T-helper 1 cell (primary cell): ENCODE results near the gene CELSR3.

ENCODE experiments used
- DNase-seq, 5 donors: peaks; one replicate each; pipeline ENCODE4 v3.0.0-alpha.2; 2012 to 2020

The CELSR3 gene

GRCh38 chr3:48685603-48686511 lies 23.2 kb upstream of the CELSR3 start, which contains the start of gene NCKIPSD:
Gene NCKIPSD, minus strand, starts transcription at chr3:48685915. Its CDS starts 108 bp downstream, at chr3:48685807.
- DNase-seq: peak; percentile 81 to 90 (median 88)

GRCh38 chr3:48685293-48685602 lies 22.6 kb upstream of the CELSR3 start:
- no peak for DNase-seq

DNA sequence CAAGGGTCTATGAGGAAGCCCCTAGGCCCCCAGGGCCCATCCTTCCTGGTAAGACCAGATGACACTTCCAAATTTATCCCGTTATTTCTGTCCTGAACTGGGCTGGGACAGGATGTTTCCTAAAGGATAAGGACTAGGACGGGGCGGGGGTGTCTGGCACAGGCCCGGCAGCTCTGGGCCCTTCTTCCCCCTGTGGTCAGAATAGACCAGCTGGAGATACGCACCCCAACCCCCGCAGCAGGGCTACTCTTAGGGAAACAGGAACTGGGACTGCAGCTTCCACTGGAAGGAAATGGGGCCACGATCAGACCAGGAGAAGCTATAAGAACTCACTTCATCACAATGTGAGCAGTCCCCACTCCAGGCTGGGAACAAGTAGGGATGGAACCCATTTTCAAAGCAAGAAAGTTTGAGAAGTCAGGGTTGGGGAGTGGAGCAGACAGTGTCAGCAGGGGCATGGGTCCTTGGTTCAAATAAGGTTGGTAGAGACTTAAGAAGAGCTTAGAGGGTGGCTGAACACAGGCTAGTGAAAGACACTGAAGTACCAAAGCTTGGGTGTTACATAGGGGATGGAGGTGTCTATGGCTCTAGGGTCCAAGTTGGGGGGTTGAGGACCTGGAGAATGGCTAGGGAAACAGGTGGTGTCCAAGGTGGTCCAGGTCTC lies 21.9 kb upstream of the CELSR3 start:
- no peak for DNase-seq

DNA sequence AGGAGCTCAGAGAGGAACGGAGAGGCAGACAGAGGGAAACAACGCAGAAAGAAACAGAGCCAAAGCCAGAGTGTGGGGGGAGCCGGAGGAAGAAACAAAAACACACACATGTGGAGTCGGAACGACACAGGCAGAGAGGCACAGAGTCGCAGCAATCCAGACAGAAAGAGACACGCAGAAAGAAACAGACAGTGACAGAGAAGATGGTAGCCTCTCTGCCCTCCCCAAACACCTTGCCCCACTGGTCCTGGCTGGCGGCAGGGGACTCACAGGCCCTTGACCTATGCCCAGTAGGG lies 21.3 kb upstream of the CELSR3 start:
- no peak for DNase-seq

DNA sequence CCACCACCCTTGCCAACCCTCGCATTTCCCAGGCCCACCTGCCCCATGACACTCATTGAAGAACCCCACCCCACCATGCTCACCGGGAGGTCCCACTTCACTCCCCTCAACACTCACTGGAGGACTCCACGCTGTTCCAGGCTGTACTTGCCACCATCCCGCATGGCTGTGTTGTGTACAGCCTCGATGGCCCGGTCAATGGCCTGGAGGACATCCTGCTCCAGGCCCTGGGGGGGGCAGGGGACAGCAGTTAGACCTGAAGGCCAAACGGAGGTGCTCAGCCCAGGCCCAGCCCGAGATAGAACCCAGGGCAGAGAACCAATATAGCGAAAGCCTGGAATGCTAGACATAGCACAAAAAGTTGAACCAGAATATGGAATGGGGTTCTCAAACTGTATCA lies 20.1 kb upstream of the CELSR3 start:
- DNase-seq: no peak

DNA sequence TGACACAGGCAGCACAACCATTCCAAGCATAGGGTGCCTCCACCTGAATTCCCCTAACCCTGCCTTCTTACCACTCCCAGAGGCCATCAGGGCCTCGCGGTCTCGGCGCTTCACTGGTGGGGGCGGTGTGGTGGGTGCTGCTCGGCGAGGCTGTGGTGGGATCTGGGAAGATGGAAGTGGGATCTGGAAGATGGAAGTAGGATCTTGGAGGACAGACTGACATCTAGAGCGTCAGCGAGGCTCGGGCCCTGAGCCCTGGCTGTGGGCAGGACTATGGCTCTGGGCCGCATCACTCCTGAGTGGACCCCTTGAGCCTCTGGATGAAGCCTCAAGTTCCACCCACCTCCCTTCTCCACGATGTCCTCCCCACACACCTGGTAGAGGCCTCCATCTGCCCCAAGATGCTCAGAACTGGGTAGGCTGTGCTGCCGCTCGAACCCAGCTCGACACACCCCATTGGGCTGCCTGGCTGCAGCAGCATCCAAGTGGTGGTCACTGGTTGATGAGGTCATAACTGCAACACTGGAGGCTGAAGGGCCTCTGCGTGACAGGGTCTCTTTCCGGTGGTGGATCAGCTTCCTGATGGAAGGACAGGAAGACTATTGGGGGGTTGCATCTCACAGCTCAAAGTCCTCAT lies 19.4 kb upstream of the CELSR3 start:
- no peak for DNase-seq

DNA sequence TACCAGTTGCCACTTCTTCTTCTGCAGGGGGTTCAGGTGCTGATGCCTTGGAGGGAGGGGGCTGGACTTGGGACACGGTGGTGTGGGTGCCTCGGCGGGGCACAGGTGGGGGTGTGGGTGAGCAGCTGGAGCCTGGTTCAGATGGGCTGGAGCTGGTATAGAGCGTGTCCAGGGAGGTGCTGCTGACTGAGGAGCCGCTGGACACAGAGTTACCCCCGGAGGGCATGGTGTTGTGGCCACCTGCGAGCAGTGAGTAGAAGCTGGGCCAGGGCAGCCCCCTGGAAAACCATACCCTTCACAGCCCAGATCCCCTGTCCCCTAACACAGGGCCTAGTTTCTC lies 18.8 kb upstream of the CELSR3 start:
- DNase-seq: no peak

DNA sequence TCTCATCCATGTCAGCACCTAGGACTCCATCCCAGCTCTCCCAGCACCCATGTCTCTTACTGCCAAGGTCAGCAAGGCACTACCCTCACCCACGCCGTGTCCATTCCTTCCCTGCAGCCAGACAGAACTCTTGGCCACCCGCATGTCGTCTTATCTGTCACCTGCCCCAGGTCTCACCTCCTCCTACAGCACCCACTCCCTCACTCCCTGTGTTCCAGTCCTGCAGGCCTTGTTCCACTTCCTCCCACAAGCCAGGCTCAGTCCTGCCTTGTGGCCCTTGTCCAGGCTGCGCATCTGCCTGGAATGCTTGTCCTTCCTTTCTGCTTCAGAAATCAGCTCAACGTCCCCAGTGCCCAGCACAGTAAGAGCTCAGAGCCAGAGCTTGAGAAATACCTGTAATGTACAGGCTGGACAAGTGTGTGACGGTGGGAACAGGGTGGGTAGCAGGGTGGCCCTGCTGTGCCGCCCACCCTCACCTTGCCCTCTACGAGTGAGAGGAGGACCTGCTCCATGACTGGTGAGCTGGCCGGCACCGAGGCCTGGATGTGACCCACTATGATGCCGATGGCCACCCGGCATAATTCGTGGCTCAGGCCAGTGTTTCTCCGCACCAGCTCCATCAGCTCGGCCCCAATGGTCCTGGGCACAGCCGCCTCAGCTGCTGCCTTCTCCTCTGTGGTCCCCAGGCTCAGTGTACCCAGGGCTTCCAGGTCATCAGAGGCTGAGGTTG lies 18.3 kb upstream of the CELSR3 start:
- DNase-seq: no peak

DNA sequence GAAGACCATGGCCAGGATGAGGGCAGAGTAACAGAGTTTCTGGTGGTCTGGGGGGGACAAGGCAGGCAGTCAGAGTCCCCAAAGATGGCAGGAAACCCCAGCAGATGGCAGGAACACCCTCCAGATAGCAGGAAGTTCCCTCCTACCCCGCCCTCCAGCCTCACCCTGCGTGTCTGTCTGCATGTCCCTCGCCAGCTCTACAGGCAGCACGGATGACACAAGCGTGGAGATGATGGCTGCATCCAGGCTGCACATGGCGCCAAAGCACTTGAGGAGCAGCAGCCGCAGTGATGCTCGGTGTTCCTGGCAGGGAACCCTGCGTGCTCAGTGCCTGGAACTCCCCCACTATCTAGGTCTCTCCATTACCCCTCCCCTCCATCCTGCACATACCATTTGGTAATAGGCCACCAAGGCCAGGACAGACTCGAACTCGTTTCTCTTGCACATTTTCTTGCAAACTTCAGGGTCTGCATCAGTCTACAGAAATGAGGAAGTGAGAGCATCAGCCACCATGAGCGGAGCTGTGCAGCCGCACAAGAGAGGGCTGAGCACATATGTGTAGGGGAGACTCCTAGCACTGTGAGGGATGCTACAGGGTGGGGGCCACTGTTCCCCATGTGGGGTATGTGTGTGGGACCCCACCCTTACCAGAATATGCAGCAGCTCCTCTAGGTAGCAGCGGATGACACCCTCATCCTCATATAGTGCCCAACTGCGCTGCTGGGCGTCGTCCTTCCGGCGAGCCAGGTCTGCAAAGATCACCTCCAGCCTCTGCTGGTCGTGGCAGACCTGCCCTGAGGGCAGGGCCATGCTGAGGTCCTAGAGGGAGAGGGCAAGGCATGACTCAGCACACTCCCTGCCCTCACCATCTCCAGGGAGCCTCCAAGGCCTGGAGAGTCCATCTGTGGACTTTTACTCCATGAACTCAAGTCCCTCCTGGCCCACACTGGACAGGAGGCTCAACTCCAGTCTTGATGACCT lies 17.0 kb upstream of the CELSR3 start:
- no peak for DNase-seq

DNA sequence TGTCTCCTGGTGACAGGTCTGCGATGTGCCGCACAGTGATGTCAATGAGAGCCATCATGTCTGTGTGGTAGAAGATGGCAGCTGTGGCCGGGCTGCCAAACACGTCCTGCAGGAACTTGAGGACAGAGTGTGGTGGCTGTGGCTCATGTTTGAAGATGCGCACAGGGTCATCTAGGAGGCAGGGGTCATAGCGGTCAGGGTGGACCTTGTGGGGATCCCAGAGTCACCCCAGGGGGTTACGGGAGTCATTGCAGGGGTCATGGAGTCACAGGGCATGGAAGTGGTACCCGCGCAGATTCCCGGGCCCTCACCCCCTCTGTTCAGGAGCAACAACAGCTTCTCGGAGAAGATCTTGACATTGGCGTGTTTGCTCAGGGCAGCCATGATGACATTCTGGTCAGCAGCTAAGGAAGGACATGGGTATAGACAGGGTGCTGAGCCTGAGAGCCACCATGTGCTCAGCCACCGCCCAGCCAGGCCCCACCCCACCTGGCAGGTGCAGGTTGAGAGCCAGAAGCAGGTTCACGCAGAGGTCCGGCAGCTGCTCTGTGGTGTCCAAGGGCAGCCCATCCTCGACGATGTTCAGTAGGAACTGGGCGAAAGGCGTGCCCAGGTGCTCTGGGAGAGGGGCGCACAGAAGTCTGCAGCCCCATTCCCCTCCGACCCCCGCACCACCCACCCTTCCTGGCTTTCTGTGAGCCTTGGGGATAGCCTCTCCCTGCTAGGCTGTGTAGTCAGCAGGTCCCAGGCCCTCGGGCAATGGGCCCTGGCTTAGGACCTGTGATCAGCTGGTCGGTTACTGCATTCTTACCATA lies 16.1 kb upstream of the CELSR3 start:
- no peak for DNase-seq

GRCh38 chr3:48678056-48678455 lies 15.4 kb upstream of the CELSR3 start:
- DNase-seq: no peak

GRCh38 chr3:48674505-48674904 lies 11.8 kb upstream of the CELSR3 start:
- DNase-seq: no peak

GRCh38 chr3:48672522-48672921 lies 9.8 kb upstream of the CELSR3 start:
- no peak for DNase-seq

DNA sequence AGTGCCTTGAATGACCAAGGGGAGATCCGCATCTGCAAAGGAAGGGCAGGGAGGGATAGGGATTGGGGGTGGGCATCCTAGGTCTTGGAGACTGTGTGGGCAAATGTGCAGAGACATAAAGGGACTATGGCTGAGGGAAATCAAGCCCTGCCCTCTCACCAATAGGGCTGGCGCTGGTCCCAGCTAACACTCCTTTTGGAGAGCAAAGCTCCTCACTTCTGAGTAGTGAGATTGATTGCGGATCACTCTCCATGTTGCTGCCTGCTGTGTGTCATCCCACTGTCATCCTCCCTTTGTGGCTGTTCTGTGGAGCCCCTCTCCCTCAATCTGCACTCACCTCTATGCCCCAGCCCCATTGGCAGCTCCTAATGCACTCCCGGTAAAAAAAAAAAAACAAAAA lies 2.2 kb upstream of the CELSR3 start:
- no peak for DNase-seq

- no peak for DNase-seq
Observed at GRCh38 chr3:48664313-48664644, 1.6 kb upstream of the CELSR3 start.

DNA sequence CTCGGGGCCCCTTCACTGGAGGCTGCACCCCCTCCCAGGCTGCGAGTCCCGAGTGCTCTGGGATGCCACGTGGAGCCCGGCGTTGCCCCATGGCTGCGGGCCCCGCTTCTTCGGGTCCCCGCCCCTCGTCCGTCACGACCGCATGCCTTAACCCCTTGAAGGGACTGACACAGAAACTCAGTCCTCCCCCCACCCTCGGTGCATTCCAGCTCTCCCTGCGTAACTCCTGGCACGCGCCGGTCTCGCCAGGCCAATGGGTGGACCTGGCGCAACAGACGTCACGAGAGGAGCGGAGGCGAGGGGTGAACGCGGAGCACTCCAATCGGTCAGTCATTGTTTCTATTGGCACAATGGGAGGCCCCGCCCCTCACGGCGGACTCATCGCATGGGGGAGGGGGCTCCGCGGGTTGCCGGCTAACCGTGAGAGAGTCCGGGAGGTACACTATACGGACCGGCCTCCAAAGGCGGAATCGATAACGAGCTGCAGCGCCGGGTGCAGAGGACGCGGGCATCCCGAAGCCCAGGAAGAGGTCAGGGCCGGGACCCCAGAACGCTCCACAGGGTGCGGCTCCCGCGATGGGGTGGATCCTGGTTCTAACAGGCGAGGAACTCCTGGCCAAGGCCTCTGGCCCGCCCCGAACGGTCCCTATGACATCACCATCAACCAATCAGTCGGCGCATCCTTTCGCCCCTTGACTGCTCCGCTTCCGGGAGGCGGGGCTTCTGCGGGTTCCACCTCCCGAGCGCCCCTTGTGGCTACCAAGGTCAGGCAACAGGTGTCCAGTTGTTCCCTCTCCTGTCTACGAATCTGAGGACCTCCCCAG lies 1.0 kb upstream of the CELSR3 start:
- peak; percentile 73 to 96 (median 79) for DNase-seq

GRCh38 chr3:48662145-48662752 lies 437 bp downstream of the CELSR3 start:
- DNase-seq: no peak

GRCh38 chr3:48661501-48662144 lies 1.1 kb downstream of the CELSR3 start:
- DNase-seq: peak; percentile 48 to 72 (median 63)

- no peak for DNase-seq
Observed at GRCh38 chr3:48660800-48661400, 1.8 kb downstream of the CELSR3 start.
